GM19328 (cell line): Measurements from ENCODE around the gene ENKUR.

Experiments
- ATAC-seq: cut with Tn5 transposase; IDR thresholded peaks from one replicate; pipeline ENCODE4 v1.9.1; 2021; ENCODE audit warnings: mild to moderate bottlenecking, moderate library complexity; ENCODE audit not compliant: unreplicated experiment

The ENKUR gene

DNA sequence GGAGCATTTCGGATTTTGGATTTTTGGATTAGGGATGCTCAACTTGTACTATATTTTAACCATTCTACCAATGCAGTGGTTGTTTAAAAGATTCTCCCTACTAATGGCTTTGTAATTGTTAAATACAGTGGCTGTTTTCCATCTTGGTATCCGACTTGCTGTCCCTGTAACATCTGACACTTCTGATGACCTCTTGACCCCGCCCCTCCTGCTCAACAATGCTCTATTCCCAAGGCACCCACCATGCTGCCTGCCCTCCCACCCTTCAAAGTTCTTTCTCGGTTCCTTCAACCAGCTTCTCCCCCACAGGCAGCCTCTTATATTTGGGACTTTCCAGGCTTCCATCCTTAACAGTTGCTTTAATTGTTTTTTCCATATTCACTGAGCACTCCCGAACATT, 65.5 kb downstream of the ENKUR start:
- no peak for ATAC-seq

DNA sequence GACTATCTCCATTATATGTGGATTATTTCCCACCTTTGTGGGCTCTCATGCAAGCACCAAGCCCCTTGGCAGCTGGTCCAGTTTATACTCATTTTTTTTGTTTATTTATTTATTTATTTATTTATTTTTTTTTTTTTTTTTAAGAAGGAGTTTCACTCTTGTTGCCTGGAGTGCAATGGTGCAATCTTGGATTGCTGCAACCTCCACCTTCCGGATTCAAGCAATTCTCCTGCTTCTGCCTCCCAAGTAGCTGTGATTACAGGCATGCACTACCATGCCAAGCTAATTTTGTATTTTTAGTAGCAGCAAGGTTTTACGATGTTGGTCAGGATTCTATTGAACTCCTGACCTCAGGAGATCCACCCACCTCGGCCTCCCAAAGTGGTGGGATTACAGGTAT, 66.3 kb downstream of the ENKUR start:
- ATAC-seq = no peak

DNA sequence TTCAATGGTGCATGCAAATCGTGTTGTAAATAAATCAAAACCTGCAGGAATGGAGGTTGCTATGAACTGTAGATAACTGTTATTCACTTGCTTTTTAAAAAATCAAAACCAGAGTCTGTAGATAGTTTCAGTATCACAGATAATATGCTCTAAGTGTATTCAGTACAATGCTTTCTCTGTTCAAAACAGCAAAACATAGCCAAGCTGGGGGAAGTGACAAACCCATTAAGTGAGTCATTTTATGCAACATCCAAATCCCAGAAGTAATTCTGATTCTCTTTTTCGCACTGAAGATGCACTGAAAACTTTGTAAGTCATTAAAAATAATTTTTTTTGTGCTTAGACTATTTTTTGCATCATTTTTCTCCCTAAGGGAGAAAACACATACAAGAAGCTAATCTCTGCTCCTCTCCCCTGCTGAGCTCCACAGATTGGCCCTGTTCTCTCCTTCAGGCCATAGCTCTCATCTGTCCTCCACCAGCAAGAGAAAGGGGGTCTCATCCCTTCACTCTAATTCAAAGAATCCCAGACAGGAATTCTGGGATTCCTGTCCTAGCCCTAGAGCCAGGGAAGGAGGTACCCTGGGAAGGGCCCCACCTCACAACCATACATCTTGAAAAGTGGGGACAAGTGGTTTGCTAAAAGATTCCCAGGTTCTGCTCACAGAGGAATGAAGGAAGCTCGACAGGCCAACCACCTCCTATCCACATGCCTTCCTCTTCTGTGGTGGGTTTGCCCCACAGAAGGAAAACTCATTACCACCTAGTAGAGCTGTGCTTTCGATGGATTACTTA, 68.5 kb downstream of the ENKUR start:
- no peak for ATAC-seq

GRCh38 chr10:24944512-24945255, 71.3 kb downstream of the ENKUR start:
- no peak for ATAC-seq

DNA sequence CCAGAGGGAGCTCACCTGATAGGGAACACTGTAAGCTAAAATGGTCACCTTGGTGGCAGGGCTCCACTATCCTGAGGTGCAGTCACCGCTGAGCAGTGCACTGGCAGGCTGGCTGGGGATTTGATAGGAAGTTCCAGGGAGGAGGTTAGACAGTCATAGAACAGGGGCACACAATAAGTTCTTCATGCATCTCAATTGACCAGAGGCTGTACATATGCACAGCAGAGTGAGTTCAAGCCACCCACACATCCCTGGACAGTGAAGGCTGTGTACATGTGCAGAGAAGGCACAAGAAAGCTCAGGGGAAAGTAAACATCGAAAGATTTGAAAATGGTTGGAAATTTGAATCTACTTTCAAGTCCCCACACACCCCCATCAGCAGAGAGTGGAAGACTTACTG, 77.4 kb downstream of the ENKUR start:
- ATAC-seq = no peak

DNA sequence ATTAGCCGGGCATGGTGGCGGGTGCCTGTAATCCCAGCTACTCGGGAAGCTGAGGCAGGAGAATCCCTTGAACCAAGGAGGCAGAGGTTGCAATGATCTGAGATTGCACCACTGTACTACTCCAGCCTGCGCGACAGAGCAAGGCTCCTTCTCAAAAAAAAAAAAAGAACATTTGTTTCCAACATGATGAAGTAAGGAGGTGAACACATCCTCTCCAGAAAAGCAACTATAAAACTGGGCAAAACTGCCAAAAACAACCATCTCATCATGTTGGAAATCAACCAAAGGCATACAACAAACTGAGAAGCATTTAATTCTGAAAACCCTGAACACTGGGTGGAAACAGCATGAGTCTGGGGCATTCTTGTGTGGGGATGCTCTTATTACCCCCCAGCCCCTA, 77.9 kb downstream of the ENKUR start:
- ATAC-seq = no peak

GRCh38 chr10:24935504-24936292, 80.3 kb downstream of the ENKUR start:
- ATAC-seq = no peak
